Endothelial cell of umbilical vein (primary cell): ENCODE data around the gene CTSH. TPM values are rescaled to one million over a fixed set of nuclear protein-coding genes. Genes with fewer than 3 reads are reported as not detected.

Source experiments
- BruUV-seq: library from RNA; stranded (reverse); fragments of 400-500 nt; replicated peaks from 2 replicates; lab custom pipeline; 2021; lab: Mats Ljungman, UMichigan
- CTCF ChIA-PET: fragments of 300-600, 350-600 bp; sonication (Branson Sonifier 250); formaldehyde crosslinking; loops from one replicate; lab custom pipeline; 2021; ENCODE audit warnings: antibody characterized with exemption, inconsistent platforms; lab: Charles Lee
- POLR2A ChIA-PET: fragments of 300-600, 350-600 bp; sonication (Branson Sonifier 250); formaldehyde crosslinking; loops from one replicate; lab custom pipeline; 2021; ENCODE audit warnings: antibody characterized with exemption, inconsistent platforms; lab: Charles Lee
- DNase-seq: peaks from one replicate; pipeline ENCODE4 v3.0.0-alpha.2; 2011; ENCODE audit warnings: low read depth, low spot score
- FAIRE-seq: peaks from 2 replicates; lab custom pipeline; 2011; peaks lifted over from hg19 to GRCh38; lab: Jason Lieb, UNC
- H2AFZ ChIP-seq: 2 replicates; pipeline ENCODE4 v1.6.0; 2012; ENCODE audit warnings: low read depth, low read length, control low read depth, inconsistent platforms
- H3K27ac ChIP-seq: 2 replicates; pipeline ENCODE4 v1.5.1; 2011; ENCODE audit warnings: low read depth, mild to moderate bottlenecking, control low read depth, low read length, moderate library complexity; ENCODE audit not compliant: insufficient read depth
- H3K27me3 ChIP-seq, 2 experiments: 2 replicates each; pipeline versions ENCODE4 v1.6.0 to v1.6.1; 2011; ENCODE audit warnings: low read length in 2 of 2, mixed read lengths in 1 of 2; ENCODE audit not compliant: control insufficient read depth in 2 of 2, insufficient read depth in 2 of 2
- H3K36me3 ChIP-seq, 2 experiments: 2 replicates in 1 of 2; 3 replicates in 1 of 2; pipeline ENCODE4 v1.5.1; 2011; ENCODE audit warnings: low read length in 2 of 2, mild to moderate bottlenecking in 1 of 2, moderate library complexity in 1 of 2; ENCODE audit not compliant: control insufficient read depth in 2 of 2, insufficient read depth in 2 of 2; ENCODE audit errors: extremely low read depth in 1 of 2
- H3K4me1 ChIP-seq: 3 replicates; pipeline ENCODE4 v1.5.1; 2011; ENCODE audit warnings: mild to moderate bottlenecking, low read length; ENCODE audit not compliant: control insufficient read depth, insufficient read depth; ENCODE audit errors: extremely low read depth
- H3K4me2 ChIP-seq: 2 replicates; pipeline ENCODE4 v1.6.1; 2011; ENCODE audit warnings: low read length, control low read depth, mixed read lengths; ENCODE audit not compliant: insufficient read depth
- H3K4me3 ChIP-seq, 3 experiments: fragments of 200-600 bp in 1 of 3; sonication (generic), shearing (Covaris generic) in 1 of 3; replicated peaks in 1 of 3; 2 replicates each; pipeline ENCODE4 v1.5.1; 2011 to 2016; ENCODE audit warnings: control low read depth in 3 of 3, low read length in 3 of 3, mild to moderate bottlenecking in 2 of 3, inconsistent platforms in 1 of 3, low read depth in 1 of 3, moderate library complexity in 1 of 3; ENCODE audit not compliant: insufficient read depth in 1 of 3
- H3K79me2 ChIP-seq: 2 replicates; pipeline ENCODE4 v1.6.0; 2012; ENCODE audit warnings: low read length, inconsistent platforms; ENCODE audit not compliant: control insufficient read depth, insufficient read depth
- H3K9ac ChIP-seq: replicated peaks from 2 replicates; pipeline ENCODE3; 2011; ENCODE audit warnings: low read length, control low read depth; ENCODE audit not compliant: insufficient read depth; ENCODE audit errors: extremely low read depth
- H3K9me1 ChIP-seq: replicated peaks from 3 replicates; pipeline ENCODE4 v1.6.0; 2011; ENCODE audit warnings: mild to moderate bottlenecking, low read length; ENCODE audit not compliant: control insufficient read depth, insufficient read depth; ENCODE audit errors: extremely low read depth
- H3K9me3 ChIP-seq: replicated peaks from 2 replicates; pipeline ENCODE4 v1.5.1; 2012; ENCODE audit warnings: low read length, inconsistent platforms; ENCODE audit not compliant: control insufficient read depth, insufficient read depth
- H4K20me1 ChIP-seq: replicated peaks from 2 replicates; pipeline ENCODE3; 2011; ENCODE audit warnings: mild to moderate bottlenecking, low read length; ENCODE audit not compliant: control insufficient read depth, insufficient read depth; ENCODE audit errors: extremely low read depth
- CTCF ChIP-seq, 2 donors: IDR thresholded peaks; 1 replicate in 1 of 2; 2 replicates in 1 of 2; pipeline ENCODE4 v1.5.1; 2011; ENCODE audit warnings: low read length in 2 of 2, mild to moderate bottlenecking in 2 of 2, moderate library complexity in 2 of 2, control low read depth in 1 of 2, inconsistent platforms in 1 of 2, low read depth in 1 of 2; ENCODE audit not compliant: insufficient read depth in 1 of 2; ENCODE audit errors: extremely low read depth in 1 of 2
- EZH2 ChIP-seq: IDR thresholded peaks from 2 replicates; pipeline ENCODE4 v1.6.1; 2012; ENCODE audit warnings: borderline replicate concordance, low read depth, mild to moderate bottlenecking, moderate library complexity, low read length, inconsistent platforms; ENCODE audit not compliant: severe bottlenecking
- FOS ChIP-seq: IDR thresholded peaks from 2 replicates; pipeline ENCODE4 v1.6.1; 2011; ENCODE audit warnings: mild to moderate bottlenecking, low read length, moderate library complexity, borderline replicate concordance; ENCODE audit not compliant: insufficient read depth
- GATA2 ChIP-seq: IDR thresholded peaks from 2 replicates; pipeline ENCODE4 v1.7.0; 2011; ENCODE audit warnings: low read depth, mild to moderate bottlenecking, moderate library complexity, mixed read lengths, low read length; ENCODE audit not compliant: insufficient read length, insufficient read depth
- JUN ChIP-seq: IDR thresholded peaks from 2 replicates; pipeline ENCODE4 v1.6.1; 2011; ENCODE audit warnings: borderline replicate concordance, low read depth; ENCODE audit not compliant: insufficient read length, insufficient read depth
- MYC ChIP-seq: IDR thresholded peaks from one replicate; pipeline ENCODE4 v1.6.1; 2011; ENCODE audit warnings: mild to moderate bottlenecking, low read depth, low read length
- POLR2A ChIP-seq: IDR thresholded peaks from 2 replicates; pipeline ENCODE4 v1.6.1; 2012; ENCODE audit warnings: low read depth, mild to moderate bottlenecking, control low read depth, low read length
- POLR2AphosphoS5 ChIP-seq: IDR thresholded peaks from 2 replicates; pipeline ENCODE4 v1.6.1; 2012; ENCODE audit warnings: low read depth, mild to moderate bottlenecking, control low read depth, low read length, moderate library complexity; ENCODE audit not compliant: insufficient read depth
- dilution Hi-C: fragments of 300-500 bp; cut with MboI; formaldehyde crosslinking; loops from one replicate; pipeline ENCODE4 v1.15.0; 2019; ENCODE audit warnings: low sequenced_read_pairs; ENCODE audit not compliant: extremely low pct_ligation_motif_present
- intact Hi-C: fragments of 100-400 bp; cut with micrococcal nuclease; formaldehyde crosslinking; loops from one replicate; pipeline ENCODE4 v1.10.0; 2022
- polyA plus RNA-seq, 4 experiments: library from polyadenylated mRNA; depleted of rRNA in 3 of 4; stranded (reverse) in 3 of 4; unstranded in 1 of 4; fragments of >200 nt; gene quantifications; 2 replicates each; pipeline versions ENCODE4 v1.2.1 to v1.2.3, GENCODE V29; 2011 to 2012; ENCODE audit warnings: missing spikeins in 1 of 4
- total RNA-seq: library from RNA; stranded (reverse); gene quantifications from 2 replicates; pipeline ENCODE4 v1.2.3, GENCODE V29; 2021
- TF ChIP-seq, protein P1 (sequence below): IDR thresholded peaks from 2 replicates; pipeline ENCODE4 v1.6.1; 2011; ENCODE audit not compliant: insufficient read depth, insufficient read length

CTSH gene
- total and polyA plus RNA-seq, 2 donors (not counting 3 experiments of a cell fraction or from before 2014, with no cell fraction given), result 7.0 to 7.4 TPM

GRCh38 chr15:78880242-78880533, 64.7 kb downstream of the CTSH start:
- CTCF ChIA-PET, result interaction anchor here (0.7 kb wide), 1 partner anchor 20 kb away, joined by 4 read pairs; no protein-coding TSS in a partner anchor
- H3K4me3 ChIP-seq, result no peak overlapping the region
- intact Hi-C loops (no loop called here), dilution Hi-C loops (no loop called here)
- BruUV-seq, result no TSS peak
- DNase-seq (no peak), FAIRE-seq (no peak)
- no peak overlapping the region for H2AFZ ChIP-seq
- no peak overlapping the region for H3K9ac ChIP-seq
- POLR2A ChIA-PET, result no interaction called here
- H3K9me1 ChIP-seq, result no peaks in the 10 kb centered on the region
- H3K9me3 ChIP-seq, result no peaks in the 10 kb centered on the region
- H3K27ac ChIP-seq, result no peak overlapping the region
- H4K20me1 ChIP-seq, result peaks cover 44% of the 10 kb centered on the region
- H3K79me2 ChIP-seq, result peaks cover 100% of the 10 kb centered on the region
- H3K27me3 ChIP-seq, result no peaks in the 10 kb centered on the region
- TF ChIP-seq, protein P1, sequence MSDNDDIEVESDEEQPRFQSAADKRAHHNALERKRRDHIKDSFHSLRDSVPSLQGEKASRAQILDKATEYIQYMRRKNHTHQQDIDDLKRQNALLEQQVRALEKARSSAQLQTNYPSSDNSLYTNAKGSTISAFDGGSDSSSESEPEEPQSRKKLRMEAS, result no peak
- TF ChIP-seq CTCF (IDR thresholded peaks at IDR 0.05; ENCODE audit: extremely low read depth in 1 of 2, insufficient read depth in 1 of 2, low read depth in 1 of 2, low read length in 2 of 2) (no peak), MYC (no peak), POLR2AphosphoS5 (no peak), JUN (no peak), POLR2A (no peak), FOS (no peak), GATA2 (no peak), EZH2 (no peak)
- peaks cover 14% of the 10 kb centered on the region for H3K4me1 ChIP-seq
- H3K36me3 ChIP-seq, result peaks cover 0 to 14% of the 10 kb centered on the region in 2 experiments
- H3K4me2 ChIP-seq, result peak overlapping the region; percentile 4
